ENCODE measurements around the gene AIFM3. TPM values are rescaled to one million over a fixed set of nuclear protein-coding genes. Genes with fewer than 3 reads are reported as not detected.

The AIFM3 gene
- total and polyA plus RNA-seq, 2 of the 13 experiments (the other 11 are each of a cell fraction or from before 2014, with no cell fraction given), result 9.0 to 15.3 TPM

GRCh38 chr22:21009638-21010425 is 42.8 kb downstream of the AIFM3 start (continued):
- TF ChIP-seq IKZF4 (CRISPR knock-in tag; IDR thresholded peaks at IDR 0.05; ENCODE audit: borderline replicate concordance, low read depth, not compliant biosample characterization) (no peak), ZNF335 (CRISPR knock-in tag; IDR thresholded peaks at IDR 0.05) (peak; percentile 71; the same call in 1 of the 2 replicates), GTF2F1 (IDR thresholded peaks at IDR 0.05; ENCODE audit: low read length) (no peak), ZNF383 (CRISPR knock-in tag; IDR thresholded peaks at IDR 0.05; ENCODE audit: borderline replicate concordance) (no peak), FOXM1 (CRISPR knock-in tag; IDR thresholded peaks at IDR 0.05) (no peak; the same call in 1 of the 2 replicates), HNF1A (IDR thresholded peaks at IDR 0.05; ENCODE audit: low read depth) (no peak), HNF1A (CRISPR knock-in tag; IDR thresholded peaks at IDR 0.05; ENCODE audit: borderline replicate concordance) (no peak), ZFX (CRISPR knock-in tag; IDR thresholded peaks at IDR 0.05; ENCODE audit: low read depth) (no peak), ZNF256 (CRISPR knock-in tag; conservative IDR thresholded peaks at IDR 0.05) (peak; percentile 62; the same call in 1 of the 2 replicates), ZNF143 (CRISPR knock-in tag; IDR thresholded peaks at IDR 0.05) (no peak), ZBTB2 (CRISPR knock-in tag; IDR thresholded peaks at IDR 0.05; ENCODE audit: low read depth) (no peak), ETS1 (CRISPR knock-in tag; IDR thresholded peaks at IDR 0.05) (no peak), PHB2 (IDR thresholded peaks at IDR 0.05; ENCODE audit: partially characterized antibody) (no peak), SRY (CRISPR knock-in tag; IDR thresholded peaks at IDR 0.05) (peak; percentile 54; the same call in 1 of the 2 replicates), STAG1 (CRISPR knock-in tag; IDR thresholded peaks at IDR 0.05) (no peak; the same call in 1 of the 2 replicates), ZNF605 (CRISPR knock-in tag; IDR thresholded peaks at IDR 0.05) (peak; percentile 53; the same call in 1 of the 2 replicates), TMF1 (CRISPR knock-in tag; IDR thresholded peaks at IDR 0.05; ENCODE audit: low read depth) (no peak), PHF20 (CRISPR knock-in tag; IDR thresholded peaks at IDR 0.05) (no peak; the same call in 1 of the 2 replicates), CC2D1A (CRISPR knock-in tag; IDR thresholded peaks at IDR 0.05) (no peak), POLR2AphosphoS2 (IDR thresholded peaks at IDR 0.05; ENCODE audit: low read depth, low read length) (no peak), TBX2 (CRISPR knock-in tag; IDR thresholded peaks at IDR 0.05; ENCODE audit: borderline replicate concordance) (no peak), KAT8 (CRISPR knock-in tag; IDR thresholded peaks at IDR 0.05) (peak; percentile 62), FOXA3 (CRISPR knock-in tag; IDR thresholded peaks at IDR 0.05) (peak; percentile 58; the same call in 1 of the 2 replicates), ZNF558 (CRISPR knock-in tag; IDR thresholded peaks at IDR 0.05; ENCODE audit: borderline replicate concordance) (peak; percentile 42; the same call in 1 of the 2 replicates), JDP2 (CRISPR knock-in tag; IDR thresholded peaks at IDR 0.05; ENCODE audit: borderline replicate concordance) (no peak)
